ENCODE data around the gene LARGE1.
"Not testable (repeated sequence)": the region's sequence is repeated elsewhere in the genome, so short reads cannot be mapped to it uniquely, and the experiment has no call there.

The LARGE1 gene

DNA sequence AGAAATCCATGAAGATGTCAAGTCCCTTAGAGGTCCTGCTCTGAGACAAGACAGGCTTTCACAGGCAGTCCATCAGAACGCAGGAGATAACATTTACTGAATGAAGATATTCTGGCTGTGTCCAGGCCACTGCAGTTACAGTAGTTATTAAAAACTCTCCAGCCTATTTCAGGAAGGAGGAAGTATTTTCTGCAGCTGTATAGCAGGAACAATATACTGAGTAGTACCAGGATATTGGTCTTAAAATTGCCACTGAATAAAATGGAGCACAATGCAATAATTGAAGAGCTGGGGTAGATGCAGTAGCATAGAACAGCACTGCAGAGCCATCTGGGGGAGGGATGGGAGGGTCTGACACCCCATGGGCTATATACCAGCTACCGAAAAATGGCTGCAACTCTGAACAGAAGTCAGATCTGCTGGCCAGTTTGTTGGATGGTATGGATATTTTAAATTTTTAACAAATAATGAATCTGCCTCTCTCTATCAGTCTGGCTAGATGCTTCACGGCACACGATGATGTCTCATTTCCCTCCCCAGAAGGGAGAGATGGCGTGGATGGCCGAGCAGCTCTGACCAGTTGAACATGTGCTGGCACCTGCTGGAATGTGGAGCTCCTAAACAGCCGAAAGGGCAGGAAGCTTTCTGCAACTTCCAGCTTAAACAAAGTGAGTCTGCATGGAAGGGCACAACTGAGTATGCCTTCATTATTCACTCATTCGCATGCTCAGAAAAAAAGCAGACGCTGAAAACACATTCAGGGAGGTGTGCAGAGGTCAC lies 520.0 kb downstream of the LARGE1 start:
- no peak for DNase-seq

DNA sequence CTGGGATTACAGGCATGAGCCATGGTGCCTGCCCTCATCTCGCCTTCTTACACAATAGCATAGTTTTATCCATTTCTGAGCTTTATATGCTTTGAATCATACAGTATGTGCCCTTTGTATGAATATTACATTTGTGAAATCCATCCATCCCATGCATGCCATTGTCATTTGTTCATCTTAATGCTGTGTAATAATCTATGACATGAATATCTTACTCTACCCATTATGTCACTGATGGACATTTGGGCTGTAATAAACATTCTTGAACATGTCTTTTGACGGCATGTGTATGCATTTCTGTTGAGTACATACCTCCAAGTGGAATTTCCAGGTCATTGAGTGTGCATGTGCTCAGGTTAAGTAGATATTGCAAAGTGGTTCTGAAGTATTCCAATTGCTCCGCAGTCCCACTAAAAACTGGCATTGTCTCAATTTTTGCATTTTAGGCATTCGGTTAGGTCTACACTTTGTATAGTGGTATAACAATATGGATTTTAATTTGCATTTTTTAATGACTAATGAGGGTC lies 522.8 kb downstream of the LARGE1 start:
- no peak for DNase-seq

DNA sequence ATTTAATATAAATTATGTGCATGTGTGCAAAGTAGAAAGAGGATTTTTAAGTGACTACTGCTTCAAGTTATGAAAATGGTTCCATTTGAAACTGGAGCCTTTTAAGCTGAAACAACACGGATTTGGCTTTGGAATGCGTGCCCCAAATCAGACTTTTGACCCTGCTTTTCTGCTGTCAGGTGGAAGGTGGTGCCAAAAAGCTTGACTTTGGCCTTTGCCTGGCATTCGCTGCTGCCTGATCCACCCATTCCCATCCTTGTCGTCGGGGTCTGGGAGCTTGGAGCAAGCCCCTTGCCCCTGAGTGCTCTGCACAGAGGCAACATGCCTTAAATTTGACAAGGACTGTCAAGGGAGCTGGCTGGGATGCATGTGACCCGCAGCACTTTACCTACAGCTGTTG lies 526.8 kb downstream of the LARGE1 start:
- DNase-seq, result no peak

DNA sequence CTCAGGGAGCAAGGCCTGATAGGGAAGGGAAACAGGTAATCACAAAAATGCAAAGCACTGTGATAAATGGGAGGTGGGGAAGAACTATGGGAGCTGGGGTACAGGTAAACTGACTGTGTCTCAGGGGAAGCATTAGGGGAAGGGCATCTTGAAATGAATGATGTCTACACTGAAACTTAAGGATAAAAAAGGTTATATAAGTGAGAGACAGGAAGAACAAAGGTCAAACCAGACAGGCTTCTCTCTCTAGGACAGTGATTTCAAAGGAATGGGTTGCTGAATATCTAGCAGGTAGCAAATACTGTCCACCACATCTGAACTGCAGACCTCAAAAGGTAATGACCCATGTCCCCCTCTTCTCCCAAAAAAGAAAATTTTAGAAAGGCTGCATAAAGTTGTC lies 529.0 kb downstream of the LARGE1 start:
- DNase-seq, result no peak

DNA sequence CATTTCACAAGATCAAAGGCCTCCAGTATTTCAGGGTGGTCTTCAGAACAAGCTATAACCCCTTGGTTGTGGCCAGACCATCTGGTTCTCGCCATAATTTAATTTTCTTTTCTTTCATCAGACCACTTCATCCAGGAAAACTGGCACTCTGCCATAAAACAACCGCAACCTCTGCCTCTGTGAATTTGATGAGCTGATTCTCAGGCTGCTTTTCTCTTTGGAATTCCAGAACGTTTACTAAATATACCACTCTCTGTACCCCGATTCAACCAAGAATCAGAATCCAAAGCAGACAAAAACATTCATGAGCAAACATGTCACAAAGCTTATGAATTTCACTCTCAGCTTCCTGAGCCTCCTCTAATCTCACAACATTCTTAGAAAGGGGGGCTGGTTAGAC lies 530.3 kb downstream of the LARGE1 start:
- DNase-seq, result no peak

DNA sequence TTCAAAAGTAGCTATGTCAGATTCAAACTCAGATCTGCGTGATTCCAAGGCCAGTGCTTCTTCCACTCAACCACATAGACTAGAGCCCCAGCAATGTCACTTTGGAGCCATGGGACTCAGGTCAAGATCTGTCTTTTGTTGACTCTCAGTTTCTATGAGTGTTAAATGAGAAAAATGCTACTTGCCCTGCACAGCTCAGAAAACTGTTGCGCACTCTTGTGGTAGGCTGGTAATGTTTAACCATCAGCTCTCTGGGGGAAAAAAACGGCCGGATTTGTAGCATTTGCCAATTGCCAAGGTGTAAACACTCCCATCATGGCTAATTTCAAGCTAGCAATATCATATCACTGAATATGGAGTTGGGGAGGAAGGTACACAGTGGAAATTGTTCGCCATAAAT lies 534.0 kb downstream of the LARGE1 start:
- DNase-seq, result no peak

DNA sequence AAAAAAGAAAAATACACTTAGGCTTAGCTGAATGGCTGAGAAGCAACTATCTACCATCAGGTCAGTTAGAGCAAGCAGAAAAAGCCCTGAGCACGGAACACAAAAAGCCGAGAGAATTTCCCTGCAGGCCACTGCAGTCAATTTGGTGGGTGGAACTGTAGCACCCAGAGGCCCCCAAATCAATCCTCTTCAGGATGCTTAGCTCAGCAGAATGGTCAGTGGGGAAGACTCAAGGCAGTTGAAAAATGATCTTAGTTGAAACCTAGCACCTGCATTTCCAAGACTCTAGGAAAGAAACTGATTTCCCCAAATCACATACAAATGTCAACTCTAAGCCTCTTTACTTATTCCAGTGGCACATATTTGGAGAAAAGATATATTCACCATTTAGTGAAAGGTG lies 534.7 kb downstream of the LARGE1 start:
- DNase-seq, result no peak

DNA sequence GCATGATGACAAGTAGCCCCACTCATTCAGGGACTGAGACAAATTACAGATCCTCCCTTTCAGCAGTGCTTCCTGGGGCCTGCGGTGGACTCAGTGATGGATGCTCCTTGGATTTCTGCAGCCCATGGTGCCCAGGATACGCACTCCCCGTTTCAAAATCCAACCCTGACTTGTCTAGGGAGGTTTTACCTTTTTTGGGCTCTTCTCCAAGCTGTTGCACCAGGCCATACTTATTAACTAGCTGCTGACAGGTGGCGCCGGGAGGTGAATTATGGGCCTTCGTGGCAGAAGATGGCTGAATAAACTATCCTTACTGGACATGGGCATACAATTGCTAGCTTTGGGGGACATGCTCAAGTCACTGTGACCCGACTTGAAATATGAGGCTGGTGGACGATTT lies 537.8 kb downstream of the LARGE1 start:
- no peak for DNase-seq

DNA sequence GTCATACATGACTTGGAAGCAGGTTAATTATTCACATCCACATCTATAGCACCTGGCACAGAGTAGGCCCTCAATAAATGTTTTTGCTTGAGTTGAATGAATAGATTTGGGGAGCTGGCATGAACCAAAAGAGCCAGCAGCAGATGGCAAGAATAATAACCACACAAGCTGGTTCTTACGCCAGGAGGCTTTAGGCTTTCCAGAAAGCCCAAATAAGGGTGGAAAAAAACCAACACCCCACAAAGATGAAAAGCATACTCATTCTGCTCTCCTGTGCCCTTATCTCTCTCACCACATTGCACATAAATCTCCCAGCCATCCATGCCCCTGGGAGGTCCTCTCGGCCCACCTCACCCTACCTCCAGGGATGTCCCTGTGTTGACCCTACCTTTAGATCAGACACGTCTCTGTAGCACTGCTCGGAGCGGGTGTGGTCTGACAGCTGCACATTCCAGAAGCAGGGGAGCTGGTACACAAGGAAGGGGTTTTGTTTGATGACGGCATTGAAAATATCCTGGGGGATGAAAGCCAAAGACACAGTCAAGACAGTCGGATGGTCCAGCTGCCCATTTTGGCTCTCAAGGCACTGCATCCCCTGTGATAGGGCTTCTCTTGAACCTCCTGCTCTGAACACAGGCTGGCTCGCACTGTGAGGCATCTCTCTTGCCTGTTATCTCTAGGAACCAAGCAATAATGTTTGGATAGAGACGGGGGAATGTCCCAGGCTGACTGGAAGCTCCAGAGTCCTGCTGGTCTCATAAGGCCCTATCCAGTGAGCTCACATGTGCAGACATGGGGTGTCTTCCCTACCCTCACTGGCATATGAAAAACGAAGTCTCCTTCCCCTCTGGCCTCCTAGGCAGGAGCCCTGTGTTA lies 538.5 kb downstream of the LARGE1 start:
- DNase-seq, result no peak

DNA sequence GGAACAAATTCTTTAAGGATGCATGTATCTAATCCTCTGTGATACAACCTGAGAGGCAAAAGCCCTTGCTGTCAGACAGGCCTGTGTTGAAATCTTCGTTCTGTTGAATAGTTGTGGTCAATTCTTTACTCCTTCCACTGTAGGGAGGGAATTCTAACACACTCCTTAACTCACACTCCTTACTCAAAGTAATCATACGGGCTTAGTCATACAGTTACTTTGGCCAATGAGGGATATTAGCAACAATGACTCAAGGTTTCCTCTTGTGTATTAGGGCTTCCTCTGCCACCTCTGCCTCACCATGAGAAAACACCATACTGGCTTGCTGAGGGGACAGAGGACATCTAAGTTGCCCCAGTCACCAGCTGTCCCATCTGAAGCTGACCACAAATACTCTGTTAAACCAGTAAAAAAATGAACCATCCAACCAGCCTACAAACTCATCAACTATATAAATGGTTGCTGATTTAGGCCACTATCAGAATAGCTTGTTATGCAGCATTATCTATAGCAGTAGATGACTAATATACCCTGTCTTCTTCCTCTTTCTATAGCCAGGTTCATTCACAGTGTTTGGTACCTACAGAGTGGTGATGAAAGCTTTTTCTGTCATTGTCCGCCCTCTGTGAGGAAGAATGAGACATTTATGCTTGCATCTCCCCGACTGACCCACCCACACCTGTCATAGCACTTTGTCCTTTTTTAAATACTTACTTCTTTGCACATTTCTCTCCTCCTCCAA lies 539.3 kb downstream of the LARGE1 start:
- DNase-seq, result no peak

DNA sequence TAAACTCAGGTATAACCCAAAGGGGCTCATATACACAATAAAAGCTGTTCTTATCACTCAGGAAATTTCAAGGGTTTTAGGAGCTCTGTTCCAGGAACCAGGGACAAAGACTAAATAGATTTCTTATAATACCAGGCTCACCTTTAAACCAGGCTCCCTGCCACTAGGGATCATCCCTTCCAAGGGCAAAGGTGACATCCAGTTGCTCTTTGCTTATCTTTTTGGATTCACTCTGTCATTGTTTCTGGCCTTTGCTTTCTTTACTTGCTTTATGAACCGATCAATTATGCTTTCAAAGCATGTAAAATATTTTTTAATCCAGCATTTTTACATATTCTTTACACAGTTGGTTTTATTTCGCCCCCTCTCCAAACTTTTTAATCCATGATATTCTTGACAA lies 540.4 kb downstream of the LARGE1 start:
- DNase-seq, result no peak

DNA sequence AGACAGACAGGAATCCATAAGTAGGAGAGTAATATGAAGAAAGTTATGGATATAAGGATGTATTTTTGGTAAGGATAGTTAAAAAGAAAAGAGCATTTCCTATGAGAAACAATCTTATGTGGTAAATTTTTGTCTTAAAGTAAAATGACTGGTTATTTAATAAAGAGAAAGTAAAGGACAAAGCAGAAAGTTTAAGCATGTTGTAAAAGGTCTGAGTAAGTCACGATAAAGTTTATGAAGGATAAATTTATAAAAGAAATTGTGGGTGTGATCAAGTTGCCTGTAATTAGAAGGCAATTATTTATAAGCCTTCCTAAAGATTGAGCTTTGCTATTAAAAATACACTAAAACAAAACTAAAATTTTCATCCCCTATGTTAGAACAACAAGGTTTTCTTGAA lies 547.4 kb downstream of the LARGE1 start:
- DNase-seq, result no peak

DNA sequence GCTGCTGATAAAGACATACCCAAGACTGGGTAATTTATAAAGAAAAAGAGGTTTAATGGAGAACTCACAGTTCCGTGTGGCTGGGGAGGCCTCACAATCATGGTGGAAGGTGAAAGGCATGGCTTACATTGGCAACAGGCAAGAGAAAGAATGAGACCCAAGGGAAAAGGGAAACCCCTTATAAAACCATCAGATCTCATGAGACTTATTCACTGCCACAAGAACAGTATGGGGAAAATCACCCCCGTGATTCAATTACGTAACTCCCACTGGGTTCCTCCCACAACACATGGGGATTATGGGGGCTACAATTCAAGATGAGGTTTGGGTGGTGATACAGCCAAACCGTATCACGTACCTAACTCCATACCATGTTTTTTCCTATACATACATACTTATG lies 557.0 kb downstream of the LARGE1 start:
- not testable (repeated sequence) for DNase-seq

DNA sequence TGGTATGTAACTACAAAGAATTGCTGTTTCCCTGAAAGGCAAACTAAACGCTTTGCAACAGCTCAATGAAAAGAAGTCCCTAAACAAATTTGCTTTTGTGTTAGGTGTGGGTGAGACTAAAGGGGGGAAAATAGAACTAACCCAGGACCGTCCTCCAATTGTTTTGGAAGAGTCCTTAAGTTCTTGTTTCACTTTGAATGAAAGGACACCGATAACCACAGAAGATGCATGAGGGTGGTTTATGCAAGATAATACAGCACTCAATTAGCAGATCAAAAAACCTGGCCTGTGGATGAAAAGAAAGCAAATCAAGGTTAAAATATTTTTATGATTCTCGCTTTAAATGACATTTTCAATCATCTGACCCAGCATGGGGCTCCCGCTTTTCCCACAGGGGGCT lies 557.6 kb downstream of the LARGE1 start:
- DNase-seq, result no peak

DNA sequence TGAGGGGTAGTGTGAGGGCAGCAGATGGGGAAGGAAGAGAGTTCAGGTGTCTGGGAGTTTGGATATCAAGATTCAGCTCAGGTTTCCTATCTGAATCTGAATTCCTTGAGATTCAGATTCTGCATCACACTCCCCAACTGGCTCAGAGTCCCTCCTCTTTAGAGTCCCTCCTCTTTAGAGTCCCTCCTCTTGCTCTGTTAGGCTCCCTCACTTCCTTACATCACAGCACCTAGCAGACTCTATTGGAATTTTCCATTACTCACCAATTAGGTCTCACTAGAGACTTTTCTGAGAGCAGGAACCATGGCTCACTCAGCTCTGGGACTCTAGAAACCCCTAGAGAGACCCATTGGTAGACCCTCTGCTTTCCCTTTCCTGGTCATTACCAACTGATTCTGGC lies 558.7 kb downstream of the LARGE1 start:
- DNase-seq, result no peak

DNA sequence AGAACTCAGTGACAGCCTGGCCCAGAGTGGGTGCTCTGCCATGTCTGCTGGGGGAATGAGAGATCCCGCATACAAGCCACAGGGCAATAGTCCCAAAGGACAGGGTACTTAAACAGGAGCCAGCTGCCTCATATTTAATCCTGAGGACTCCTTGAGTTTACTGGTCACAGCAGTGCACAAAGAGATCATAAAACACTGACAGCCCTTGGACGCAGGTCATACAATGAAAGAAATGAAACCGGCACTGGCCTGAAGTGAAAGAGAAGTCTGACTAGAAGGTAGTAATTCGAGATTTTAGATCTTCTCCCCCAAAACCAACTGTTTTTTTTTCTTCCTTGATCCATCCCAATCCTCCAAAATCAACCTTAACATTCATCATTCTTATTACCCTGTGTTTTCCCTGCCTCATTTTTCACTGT lies 562.3 kb downstream of the LARGE1 start:
- DNase-seq, result no peak

DNA sequence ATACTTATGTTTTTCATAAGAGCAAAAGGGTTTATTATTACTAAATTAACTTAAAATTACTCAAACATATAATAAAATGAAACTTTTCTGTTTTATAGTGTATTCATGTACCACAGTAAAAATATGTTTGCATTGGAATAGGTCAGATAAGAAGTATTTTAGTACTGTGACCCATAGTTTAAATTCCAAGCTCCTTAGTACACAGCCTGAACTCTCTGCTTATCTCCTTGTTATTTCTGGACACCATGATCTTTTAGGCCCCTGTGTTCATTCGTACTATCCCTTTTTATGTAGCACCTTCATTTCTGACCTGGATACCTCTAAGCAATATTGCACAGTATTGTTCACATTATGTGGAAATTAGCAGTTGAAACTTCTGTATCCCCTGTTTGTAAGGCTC lies 565.3 kb downstream of the LARGE1 start:
- no peak for DNase-seq

DNA sequence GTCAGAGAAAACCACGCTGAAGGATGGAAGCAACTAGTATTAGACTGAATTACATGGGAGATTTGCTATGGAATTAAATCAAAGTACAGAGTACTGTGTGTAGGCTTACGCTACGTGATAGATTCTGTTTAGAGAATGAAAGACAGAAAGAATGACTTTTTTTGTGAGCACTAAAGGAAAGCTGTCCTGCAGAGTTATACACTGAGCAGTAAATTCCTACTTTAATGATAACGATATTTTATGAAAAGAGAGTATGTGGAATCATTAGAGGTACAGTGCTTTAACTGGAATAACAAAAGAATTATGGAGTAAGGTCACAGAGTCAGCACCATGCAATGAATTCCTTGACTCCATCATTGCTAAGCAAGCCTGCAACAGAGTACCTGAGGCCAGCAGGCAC lies 566.8 kb downstream of the LARGE1 start:
- DNase-seq, result no peak

DNA sequence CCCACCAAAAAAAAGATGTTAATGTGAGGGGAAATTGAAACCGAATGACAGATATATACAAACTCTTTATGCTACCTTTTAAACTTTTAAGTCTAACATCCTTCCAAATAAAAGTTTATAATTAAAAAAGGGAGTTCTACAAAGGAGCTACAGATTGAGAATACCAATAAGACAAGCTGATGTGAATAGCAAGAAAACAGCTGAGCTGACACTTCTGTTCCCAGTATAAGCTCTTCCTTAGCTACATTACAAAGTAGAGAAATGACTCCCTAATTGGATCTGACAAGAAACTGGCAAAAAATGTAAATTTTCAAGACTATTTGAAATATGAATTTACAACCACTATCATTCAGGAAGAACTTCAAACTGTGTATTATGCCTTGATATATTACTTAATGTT lies 567.5 kb downstream of the LARGE1 start:
- no peak for DNase-seq

DNA sequence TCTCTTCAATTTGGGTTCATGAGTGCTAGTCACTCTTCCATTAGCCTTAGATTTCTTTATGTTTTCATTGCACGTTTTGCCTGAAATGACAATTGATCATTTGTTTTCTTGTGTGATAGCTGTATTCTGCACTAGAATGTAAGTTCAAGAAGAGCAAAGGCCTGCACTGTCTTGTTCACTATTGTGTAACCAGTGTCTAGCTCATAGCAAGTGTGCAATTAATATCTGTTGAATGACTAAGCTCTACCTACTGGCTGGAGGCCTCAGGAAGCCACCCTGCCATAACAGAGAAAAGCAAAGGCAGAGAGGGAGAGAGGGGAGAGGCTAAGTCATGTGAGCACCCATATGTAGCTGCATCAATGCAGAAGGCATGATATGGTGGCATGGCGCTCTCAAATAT lies 569.3 kb downstream of the LARGE1 start:
- no peak for DNase-seq

DNA sequence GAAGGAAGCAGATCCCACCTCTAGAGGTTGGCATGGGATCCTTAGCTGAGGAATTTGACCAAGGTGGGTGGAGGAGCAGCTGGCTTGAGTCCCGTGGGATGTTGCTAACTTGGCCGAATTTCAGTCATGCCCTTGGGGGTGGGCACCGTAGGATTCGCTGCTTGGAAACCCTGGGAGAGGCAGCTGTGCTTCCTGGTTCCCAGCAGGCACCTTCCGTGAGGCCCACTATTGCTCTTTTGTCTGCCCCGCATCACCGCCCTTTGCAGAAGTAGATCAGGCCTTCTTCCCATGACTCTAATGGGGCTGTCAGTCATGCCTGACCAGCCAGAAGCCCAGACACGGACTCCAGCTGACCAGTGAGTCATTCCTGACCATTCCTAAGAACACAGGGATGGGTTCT lies 569.8 kb downstream of the LARGE1 start:
- no peak for DNase-seq

DNA sequence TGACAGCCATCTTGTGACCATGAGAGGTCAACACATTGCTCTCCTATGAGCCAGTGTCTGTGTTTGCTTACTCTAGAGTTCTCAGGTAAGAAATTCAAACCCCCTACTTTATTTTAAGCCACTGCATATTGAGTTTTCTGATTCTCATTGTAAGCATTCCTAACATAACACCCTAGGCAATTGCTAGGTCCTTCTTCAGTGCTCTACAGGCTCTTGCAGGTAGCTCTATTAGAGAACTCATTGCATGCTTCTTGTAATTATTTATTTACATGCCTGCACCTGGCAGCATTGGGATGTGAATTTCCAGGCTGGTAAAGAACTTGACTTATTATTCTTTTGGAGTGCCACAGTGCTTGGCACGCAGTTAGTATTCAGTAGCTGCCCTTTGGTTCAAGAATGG lies 573.3 kb downstream of the LARGE1 start:
- DNase-seq, result no peak

DNA sequence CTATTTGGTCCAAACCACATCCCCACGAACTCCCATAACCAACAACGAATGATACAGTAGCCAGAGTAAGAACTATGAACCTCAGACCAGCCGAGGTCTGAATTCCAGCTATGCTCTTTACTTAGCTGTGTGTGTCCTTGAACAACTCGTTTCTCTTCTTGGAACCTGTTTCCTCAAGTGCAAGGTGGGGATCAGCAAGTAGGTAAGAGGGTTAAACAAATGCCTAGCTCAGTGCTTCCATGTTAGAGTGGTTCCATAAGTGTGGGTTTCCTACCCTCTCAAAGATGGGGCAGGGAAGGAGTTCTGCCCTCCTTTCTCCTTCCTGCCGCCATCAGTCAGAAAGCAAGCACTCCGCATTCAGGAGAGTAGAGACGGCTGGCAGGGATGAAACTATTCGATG lies 578.7 kb downstream of the LARGE1 start:
- DNase-seq, result no peak
